HG02840 (cell line): ENCODE data around the gene OPTN.

Experiments
- ATAC-seq: cut with Tn5 transposase; IDR thresholded peaks from one replicate; pipeline ENCODE4 v1.9.1; 2021; ENCODE audit warnings: mild to moderate bottlenecking, moderate library complexity, moderate number of reproducible peaks; ENCODE audit not compliant: unreplicated experiment, low FRiP score

Gene OPTN

DNA sequence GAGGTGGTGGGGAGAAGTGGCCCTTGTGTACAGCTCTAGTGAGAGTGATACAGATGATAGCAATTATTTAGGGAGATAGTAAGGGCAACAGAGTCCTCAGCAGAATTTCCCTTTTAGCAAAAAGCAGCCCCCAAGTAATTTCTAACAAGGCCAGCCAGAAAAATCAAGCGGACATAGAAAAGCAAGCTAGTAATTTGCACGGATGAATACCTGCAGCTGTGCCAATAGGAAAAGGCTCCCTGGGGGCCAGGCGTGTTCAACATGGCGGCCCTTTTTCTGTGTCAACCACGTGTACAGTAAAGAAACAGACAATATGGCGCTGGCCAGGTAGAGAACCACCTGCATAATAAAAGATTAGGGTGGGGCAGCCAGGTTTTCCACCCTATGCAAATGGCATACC, 68.8 kb downstream of the OPTN start:
- no peak for ATAC-seq

DNA sequence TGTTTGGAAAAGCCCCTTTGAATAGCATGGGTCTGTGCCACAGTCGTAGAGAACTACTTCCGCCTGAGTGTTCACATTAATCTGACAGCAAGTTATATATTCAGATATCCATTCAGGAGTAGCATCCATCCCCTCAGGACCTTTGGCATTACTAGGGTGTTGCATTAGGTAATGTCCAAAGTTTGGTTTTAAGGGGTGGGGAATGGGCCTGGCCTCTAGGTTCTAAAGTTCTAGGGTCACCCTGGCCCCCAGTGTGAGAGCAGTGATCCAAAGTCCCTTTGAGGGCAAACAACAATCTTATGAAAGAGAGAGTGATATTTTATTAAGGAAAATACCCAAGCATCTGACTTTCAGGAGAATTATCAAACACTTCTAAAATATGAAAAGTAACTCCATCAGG, 73.7 kb downstream of the OPTN start:
- ATAC-seq, result no peak

- no peak for ATAC-seq
These were observed 80.8 kb downstream of the OPTN start for GRCh38 chr10:13180788-13181187.

DNA sequence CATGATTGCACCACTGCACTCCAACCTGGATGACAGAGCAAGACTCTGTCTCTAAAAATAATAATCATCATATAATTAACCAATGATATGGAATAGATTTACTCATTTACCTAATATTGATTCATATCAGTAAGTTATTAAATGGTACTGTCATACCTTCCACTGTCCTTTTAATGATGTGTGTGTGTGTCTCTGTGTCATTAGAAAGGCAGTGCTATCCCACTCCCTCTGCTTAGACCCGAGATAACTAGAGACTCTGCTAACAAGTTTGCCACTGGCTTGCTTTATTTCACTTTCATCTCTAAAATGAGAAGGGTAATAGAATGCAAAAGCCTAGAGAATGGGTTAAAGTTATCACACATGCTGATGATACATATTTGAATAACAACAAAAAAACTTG, 82.5 kb downstream of the OPTN start:
- no peak for ATAC-seq

DNA sequence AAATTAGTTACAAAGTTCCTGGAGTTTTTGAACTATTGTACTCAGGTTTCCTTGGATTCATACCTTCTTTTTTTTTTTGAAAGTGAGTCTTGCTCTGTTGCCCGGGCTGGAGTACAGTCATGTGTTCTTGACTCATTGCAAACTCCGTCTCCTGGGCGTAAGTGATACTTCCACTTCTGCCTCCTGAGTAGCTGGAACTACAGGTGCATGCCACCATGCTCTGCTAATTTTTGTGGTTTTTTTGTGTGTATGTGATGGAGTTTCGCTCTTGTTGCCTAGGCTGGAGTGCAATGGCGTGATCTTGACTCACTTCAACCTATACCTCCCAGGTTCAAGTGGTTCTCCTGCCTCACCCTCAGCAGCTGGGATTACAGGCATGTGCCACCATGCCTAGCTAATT, 83.7 kb downstream of the OPTN start:
- ATAC-seq, result no peak

DNA sequence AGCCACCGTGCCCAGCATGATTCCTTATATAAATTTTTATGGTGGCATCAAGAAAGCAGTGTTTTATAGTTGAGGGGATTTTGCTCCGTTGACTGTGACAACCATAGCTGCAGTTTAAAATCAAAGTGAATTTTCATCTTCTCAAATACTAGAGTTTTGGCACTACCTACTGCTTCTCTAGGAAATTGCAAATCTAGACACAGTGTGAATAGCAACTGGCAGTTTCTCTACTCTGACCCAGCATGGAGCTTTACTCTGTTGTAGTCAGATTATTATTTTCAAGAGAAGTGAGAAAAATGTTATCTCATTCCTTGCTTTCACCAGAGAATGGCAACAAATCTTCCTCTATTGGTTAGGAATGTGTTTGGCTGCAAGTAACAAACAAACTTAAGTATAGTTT, 84.3 kb downstream of the OPTN start:
- ATAC-seq, result no peak

GRCh38 chr10:13184730-13185514, 85.0 kb downstream of the OPTN start:
- ATAC-seq, result no peak

DNA sequence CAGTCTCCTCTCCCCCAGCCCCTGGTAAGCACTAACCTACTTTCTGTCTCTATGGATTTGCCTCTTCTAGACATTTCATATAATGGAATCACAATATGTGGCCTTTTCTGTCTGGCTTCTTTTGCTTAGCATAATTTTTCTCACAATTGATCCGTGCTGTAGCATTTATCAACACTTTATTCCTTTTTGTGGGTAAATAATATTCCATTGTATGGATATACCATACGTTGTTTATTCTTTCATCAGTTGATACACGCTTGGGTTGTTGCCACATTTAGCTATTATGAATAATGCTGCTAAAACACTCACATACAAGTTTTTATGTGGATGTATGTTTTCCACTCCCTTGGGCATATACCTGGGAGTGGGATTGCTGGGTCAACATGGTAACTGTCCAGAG, 87.2 kb downstream of the OPTN start:
- no peak for ATAC-seq
